GM03348 (cell line): ENCODE results near the gene MRPS25.
"Not testable (repeated sequence)": the region's sequence is repeated elsewhere in the genome, so short reads cannot be mapped to it uniquely, and the experiment has no call there.

Experiments used
- DNase-seq: peaks from one replicate; pipeline ENCODE4 v3.0.0; 2012; ENCODE audit warnings: low spot score

MRPS25 gene

GRCh38 chr3:15043408-15044171, 21.5 kb downstream of the MRPS25 start:
- DNase-seq, result no peak

- peak; percentile 33 for DNase-seq
Measured at GRCh38 chr3:15042936-15043335, 22.2 kb downstream of the MRPS25 start.

- DNase-seq, result no peak
Measured at GRCh38 chr3:15041950-15042349, 23.2 kb downstream of the MRPS25 start.

- DNase-seq, result no peak
Measured at GRCh38 chr3:15040844-15041243, 24.3 kb downstream of the MRPS25 start.

GRCh38 chr3:15038306-15038705, 26.8 kb downstream of the MRPS25 start:
- DNase-seq, result no peak

GRCh38 chr3:15033103-15033502, 32.0 kb downstream of the MRPS25 start:
- DNase-seq, result no peak

GRCh38 chr3:15032650-15033049, 32.5 kb downstream of the MRPS25 start:
- DNase-seq, result no peak

- DNase-seq, result no peak
Measured at GRCh38 chr3:15029625-15030024, 35.5 kb downstream of the MRPS25 start.

- DNase-seq, result no peak
Measured at GRCh38 chr3:15023719-15024118, 41.4 kb downstream of the MRPS25 start.

GRCh38 chr3:15023249-15023648, 41.9 kb downstream of the MRPS25 start:
- DNase-seq, result no peak

- no peak for DNase-seq
Measured at GRCh38 chr3:15017191-15017590, 47.9 kb downstream of the MRPS25 start.

GRCh38 chr3:15015456-15015855, 49.7 kb downstream of the MRPS25 start:
- DNase-seq, result no peak

GRCh38 chr3:15014606-15015328, 50.3 kb downstream of the MRPS25 start:
- DNase-seq, result no peak

GRCh38 chr3:15011174-15011573, 53.9 kb downstream of the MRPS25 start:
- DNase-seq, result no peak

GRCh38 chr3:15010664-15011063, 54.5 kb downstream of the MRPS25 start:
- no peak for DNase-seq

- no peak for DNase-seq
Measured at GRCh38 chr3:15009167-15009566, 55.9 kb downstream of the MRPS25 start.

- DNase-seq, result peak; percentile 59
Measured at GRCh38 chr3:15007681-15008141, 57.4 kb downstream of the MRPS25 start.

- not testable (repeated sequence) for DNase-seq
Measured at GRCh38 chr3:14999182-14999581, 65.9 kb downstream of the MRPS25 start.
